H7 (cell line): ENCODE results near the gene C9orf78. TPM values are rescaled to one million over a fixed set of nuclear protein-coding genes. Genes with fewer than 3 reads are reported as not detected.

Experiments used
- DNase-seq: peaks from one replicate; pipeline ENCODE4 v3.0.0; 2012
- H3K27me3 ChIP-seq: 2 replicates; pipeline ENCODE4 v1.6.0; 2011; ENCODE audit warnings: mild to moderate bottlenecking, low read length; ENCODE audit not compliant: control insufficient read depth, insufficient read depth
- H3K36me3 ChIP-seq: replicated peaks from 2 replicates; pipeline ENCODE4 v1.5.1; 2011; ENCODE audit warnings: low read length; ENCODE audit not compliant: control insufficient read depth, insufficient read depth
- H3K4me3 ChIP-seq: 2 replicates; pipeline ENCODE4 v1.5.1; 2011; ENCODE audit warnings: low read depth, mild to moderate bottlenecking, control low read depth, low read length, moderate library complexity; ENCODE audit not compliant: insufficient read depth
- total RNA-seq: library from RNA; depleted of rRNA; stranded (reverse); fragments of >200 nt; shearing (Covaris generic); gene quantifications from 2 replicates; pipeline ENCODE4 v1.2.3, GENCODE V29; 2014

C9orf78 gene
- total RNA-seq, 1 experiment from 2014 or later: 39.7 TPM

DNA sequence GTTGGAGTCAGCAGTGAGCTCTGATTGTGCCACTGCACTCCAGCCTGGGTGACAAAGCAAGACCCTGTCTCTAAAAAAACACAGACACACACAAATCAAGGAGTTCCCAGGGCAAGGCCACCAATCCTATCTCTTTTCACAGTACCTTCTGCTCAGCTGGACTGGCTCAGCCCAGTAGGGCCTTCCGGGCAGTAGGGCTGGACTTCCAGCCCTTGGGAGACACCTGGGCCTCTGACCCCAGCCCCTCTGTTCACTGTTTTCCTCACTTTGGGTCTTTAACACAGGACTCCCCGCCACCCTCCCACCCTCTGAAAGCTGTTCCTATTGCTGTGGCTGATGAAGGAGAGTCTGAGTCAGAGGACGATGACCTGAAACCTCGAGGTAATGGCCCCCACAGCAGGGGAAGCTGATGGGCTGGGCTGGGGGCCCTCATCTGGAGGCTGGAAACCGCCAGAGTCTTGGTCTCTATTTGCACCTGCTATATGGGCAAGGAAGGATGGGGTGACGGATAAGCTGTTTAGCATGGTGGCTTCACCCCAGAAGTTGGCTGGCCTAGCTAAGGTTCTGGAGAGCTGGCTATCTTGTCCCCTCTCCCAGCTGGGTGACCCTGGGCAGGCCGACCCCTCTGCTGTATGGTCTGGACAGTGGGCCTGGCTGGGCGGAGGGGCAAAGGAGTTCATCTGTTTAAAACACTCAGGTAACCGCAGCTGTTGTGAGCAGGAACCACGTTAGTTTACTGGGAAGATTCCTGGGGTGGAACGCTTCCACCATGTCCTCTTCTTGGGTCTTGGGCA is 25.8 kb upstream of the C9orf78 start:
- no peak for DNase-seq
- H3K4me3 ChIP-seq: no peak overlapping the region
- no peaks in the 10 kb centered on the region for H3K27me3 ChIP-seq
- peaks cover 4% of the 10 kb centered on the region for H3K36me3 ChIP-seq

DNA sequence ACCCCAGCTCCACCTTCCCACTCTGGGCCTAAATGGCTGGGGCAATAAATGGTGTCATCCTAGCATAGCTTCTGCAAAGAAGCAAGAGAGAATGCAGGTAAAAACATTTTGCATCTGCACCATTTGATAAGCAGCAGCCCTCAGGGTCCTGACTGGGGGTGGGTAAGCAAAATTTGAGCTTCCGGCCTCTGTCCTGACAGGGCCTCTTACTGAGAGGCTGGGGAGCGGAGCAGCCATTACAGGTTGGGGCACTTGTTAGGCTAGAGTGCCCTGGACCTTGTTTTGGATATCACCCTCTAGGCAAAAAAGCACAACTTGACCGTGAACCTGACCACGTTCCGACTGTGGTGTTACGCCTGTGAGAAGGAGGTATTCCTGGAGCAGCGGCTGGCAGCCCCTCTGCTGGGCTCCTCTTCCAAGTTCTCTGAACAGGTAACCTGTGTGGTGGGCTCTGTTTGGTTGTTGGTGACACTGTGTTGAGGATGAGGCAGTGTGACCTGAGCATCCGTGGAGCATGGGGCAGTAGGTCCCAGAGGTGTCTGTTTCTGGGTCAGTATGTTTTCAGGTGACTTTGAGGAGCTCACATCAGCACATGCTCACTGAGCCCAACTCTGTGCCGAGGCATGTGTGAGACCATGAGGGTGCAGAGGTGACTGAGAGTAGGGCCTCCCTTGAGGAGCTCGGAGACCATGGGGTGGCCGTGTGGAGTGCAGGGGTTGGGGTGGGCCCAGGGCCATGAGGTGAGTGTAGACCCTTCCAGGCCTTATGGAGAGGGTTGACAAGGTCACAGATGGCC is 23.3 kb upstream of the C9orf78 start:
- H3K4me3 ChIP-seq: no peak overlapping the region
- DNase-seq: no peak
- no peaks in the 10 kb centered on the region for H3K27me3 ChIP-seq
- H3K36me3 ChIP-seq: peaks cover 4% of the 10 kb centered on the region

DNA sequence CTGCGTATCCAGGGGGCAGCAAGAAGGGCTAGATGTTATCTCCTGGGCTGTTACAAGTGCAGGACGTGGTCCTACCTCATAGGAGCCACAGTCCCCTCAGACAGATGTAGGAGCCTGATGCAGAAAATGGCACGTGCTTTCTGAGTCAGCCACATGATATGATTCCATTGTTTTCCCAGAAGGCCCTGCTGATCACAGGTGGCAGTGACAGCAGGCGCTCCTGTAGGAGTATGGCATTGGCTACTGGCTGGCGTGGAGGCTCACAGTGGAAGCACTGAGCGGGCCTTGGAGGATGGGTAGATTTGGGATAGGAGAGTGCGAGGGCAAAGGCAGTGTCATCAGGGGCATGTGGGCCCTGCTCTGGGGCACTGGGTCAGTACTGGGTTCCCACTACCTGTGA is 22.1 kb upstream of the C9orf78 start:
- no peaks in the 10 kb centered on the region for H3K27me3 ChIP-seq
- peak; percentile 19 for DNase-seq
- peaks cover 6% of the 10 kb centered on the region for H3K36me3 ChIP-seq
- no peak overlapping the region for H3K4me3 ChIP-seq

DNA sequence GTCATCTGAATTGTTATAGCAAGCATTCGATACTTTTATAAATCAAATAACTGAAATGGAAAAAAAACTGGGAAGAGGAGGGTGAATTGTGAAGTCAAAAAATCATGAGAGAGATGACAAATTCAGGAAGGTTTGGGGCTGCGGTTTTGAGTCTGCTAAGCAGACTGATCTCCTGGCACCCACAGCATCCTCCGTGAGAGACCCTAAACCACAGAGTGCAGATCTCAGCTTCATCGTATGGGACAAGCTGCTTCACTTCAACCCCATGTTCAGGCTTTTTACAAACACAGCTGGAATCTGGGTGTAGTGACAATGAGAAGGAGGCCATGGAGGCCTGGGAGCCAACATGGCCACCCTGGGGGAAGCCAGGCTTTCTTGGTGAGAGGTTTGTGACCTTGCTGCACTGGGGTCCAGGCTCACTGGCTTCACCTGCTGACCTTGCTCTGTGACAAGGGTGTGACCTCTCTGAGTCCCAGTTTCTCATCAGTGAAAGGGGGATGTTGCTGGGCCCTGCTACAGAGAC is 19.6 kb upstream of the C9orf78 start:
- DNase-seq: no peak
- Histone ChIP-seq H3K36me3 (peaks cover 6% of the 10 kb centered on the region), H3K4me3 (no peak overlapping the region), H3K27me3 (no peaks in the 10 kb centered on the region)

DNA sequence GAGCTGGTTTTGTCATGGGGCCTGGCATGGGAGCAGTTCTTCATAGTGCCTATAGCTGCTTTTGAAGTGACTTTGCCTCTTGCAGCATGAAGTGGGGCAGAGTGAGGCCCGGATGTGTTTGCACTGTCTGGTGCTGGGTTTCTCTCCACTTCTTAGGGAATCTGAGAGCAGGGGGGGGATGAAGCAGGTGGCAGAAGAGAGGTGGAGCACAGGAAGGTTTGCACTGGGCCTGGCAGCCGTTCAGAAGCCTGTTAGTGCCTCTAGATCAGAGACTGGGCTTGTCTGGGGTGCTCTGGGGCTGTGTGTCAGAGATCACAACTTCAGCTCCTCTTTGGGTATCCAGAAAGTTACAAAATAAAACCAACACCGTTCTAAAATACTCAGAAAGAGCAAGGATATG is 18.5 kb upstream of the C9orf78 start:
- no peaks in the 10 kb centered on the region for H3K27me3 ChIP-seq
- H3K4me3 ChIP-seq: no peak overlapping the region
- peaks cover 4% of the 10 kb centered on the region for H3K36me3 ChIP-seq
- no peak for DNase-seq

DNA sequence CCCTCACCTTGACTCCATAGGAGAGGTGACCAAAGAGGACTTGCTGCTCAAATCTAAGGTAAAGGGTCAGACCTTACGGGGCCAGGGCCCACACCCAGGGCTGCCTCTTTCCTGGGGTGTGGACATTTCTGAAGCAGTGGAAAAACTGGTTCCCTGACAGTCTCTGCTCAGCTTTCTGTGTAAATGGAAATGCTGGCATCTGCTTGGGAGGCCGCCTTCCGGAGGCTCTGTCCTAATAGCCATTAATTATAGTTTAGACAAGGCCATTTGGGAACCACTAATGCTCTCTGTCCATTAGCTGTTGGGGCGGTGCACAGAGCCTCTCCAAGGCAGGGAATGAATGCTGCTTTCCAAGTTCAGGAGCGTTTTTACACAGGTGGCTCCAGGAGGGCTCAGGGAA is 17.5 kb upstream of the C9orf78 start:
- H3K27me3 ChIP-seq: no peaks in the 10 kb centered on the region
- H3K4me3 ChIP-seq: no peak overlapping the region
- peaks cover 2% of the 10 kb centered on the region for H3K36me3 ChIP-seq
- no peak for DNase-seq

DNA sequence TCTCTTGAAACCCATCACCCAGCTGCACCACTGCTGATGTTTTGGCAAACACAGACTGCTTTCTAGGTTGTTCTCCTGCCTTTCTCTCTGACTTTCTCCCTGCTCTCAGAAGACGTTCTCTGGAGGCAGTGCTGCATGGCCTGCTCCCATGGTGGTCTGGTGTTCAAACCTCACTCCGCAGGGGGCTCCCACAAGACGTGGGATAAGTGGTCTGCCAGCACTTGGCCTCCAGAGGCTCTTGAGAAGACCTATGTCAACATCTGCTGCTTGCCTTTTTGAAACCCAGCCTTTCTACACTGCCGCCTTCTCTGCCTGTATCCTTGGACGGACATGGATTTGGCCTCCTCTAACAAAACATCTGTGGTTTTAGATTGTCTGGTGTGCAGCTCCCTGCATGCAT is 16.7 kb upstream of the C9orf78 start:
- Histone ChIP-seq H3K27me3 (no peaks in the 10 kb centered on the region), H3K4me3 (no peak overlapping the region), H3K36me3 (peaks cover 2% of the 10 kb centered on the region)
- DNase-seq: no peak

DNA sequence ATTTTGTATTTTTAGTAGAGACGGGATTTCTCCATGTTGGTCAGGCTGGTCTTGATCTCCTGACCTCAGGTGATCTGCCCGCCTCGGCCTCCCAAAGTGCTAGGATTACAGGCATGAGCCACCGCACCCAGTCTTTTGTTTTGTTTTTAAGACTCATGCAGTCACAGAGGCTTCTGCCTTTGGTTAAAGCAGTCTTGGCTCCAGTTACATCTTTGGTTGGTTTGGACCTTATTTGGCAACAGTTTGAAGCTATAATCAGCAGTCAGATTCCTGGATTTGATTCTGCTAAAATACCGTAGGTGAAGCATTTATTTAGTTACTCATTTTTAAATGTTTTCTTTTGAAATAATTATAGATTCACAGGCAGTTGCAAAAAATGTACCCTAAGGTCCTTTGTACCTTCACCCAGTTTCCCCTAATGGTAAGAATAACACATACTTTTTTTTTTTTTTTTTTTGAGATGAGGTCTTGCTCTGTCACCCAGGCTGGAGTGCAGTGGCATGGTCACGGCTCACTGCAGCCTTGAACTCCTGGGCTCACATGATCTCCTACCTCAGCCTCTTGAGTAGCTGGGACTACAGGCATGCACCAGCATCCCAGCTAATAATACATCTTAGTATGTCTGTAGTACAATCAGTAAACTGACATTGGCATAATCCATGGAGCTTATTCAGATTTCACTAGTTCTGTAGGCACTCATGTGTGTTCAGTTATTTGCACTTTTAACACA is 15.9 kb upstream of the C9orf78 start:
- Histone ChIP-seq H3K4me3 (no peak overlapping the region), H3K36me3 (peaks cover 2% of the 10 kb centered on the region), H3K27me3 (no peaks in the 10 kb centered on the region)
- no peak for DNase-seq

DNA sequence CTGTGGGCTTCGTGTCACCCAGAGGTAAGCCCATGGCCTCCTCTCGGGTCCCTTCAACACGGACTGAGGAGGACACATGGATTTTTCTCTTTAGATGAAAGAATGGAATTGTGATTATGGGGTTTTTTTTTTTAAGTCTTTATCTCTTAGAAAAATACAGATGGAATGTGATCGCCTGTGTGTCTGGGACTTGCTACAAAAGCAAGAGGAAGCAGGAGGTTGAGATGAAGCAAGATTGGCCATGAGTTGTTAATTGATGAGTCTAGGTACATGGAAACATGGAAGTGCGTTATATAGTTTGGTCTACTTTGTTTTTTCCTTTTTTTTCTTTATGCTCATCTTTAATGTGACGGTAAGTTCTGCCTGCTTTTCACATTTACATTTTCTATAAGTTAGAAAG is 14.8 kb upstream of the C9orf78 start:
- Histone ChIP-seq H3K36me3 (peaks cover 2% of the 10 kb centered on the region), H3K27me3 (no peaks in the 10 kb centered on the region), H3K4me3 (no peak overlapping the region)
- no peak for DNase-seq

DNA sequence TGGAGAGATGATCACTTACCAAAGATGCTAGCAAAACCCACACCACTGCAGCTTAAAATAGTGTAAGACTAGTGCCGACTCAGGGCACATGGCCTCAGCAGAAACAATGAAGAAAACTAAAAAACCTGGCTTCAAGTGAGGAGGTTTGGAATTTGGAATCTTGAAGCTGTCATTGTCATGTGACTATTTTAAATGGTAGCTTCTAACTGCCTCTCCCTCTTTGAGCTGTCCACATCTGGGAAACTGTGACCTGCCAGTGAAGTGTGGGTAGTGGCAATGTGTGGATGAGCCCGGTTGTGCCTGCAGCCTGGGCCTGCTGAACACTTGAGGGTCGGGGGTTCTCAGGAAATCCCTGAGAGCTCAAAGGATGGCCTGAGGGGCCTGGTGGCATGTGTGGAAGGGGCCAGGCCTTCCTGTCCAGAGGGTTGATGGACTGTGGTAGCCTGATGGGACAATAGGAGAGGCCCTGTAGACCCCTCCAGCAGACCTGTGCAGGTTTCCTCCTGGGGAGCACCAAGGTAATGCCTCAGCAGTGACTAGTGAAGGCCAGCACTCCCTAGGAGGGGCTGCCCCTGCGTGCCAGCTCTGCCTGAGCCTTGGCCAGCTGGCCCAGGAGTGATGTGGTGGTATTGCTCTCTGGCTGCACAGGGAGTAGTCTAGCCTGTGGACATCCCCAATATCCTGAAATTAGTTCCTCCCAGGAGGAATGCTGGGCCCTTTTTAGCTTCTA is 13.8 kb upstream of the C9orf78 start:
- H3K27me3 ChIP-seq: no peaks in the 10 kb centered on the region
- no peak overlapping the region for H3K4me3 ChIP-seq
- DNase-seq: no peak
- H3K36me3 ChIP-seq: peaks cover 2% of the 10 kb centered on the region

DNA sequence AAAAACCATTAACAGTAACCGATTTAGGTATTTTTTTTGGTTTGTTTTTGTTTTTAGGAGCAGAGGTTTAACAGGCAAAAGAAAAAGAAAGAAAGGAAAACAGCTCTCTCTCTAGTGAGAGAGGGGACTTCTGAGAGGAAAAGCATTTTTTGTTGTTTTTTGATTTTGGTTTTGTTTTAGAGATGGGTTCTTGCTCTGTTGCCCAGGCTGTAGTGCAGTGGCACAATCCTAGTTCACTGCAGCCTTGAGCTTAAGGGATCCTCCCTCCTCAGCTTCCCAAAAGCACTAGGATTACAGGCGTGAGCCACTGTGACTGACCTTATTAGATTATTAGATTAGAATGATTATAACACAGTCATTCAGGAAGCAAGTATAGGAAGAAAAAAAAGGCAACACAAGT is 10.3 kb upstream of the C9orf78 start:
- no peak for DNase-seq
- Histone ChIP-seq H3K4me3 (no peak overlapping the region), H3K36me3 (no peaks in the 10 kb centered on the region), H3K27me3 (no peaks in the 10 kb centered on the region)

DNA sequence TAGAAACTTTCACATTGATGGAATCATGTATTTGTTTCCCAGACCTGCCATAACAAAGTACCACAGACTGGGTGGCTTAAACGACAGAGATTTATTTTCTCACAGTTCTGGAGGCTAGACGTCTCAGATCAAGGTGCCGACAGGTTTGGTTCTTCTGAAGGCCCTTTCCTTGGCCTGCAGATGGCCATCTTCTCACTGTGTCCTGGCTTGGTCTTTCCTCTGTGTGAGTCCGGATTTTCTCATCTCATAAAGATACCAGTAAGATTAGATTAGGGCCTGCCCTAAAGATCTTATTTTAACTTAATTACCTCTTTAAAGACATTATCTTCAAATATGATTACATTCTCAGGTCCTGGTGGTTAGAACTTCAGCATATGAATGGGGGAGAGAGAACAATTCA is 6.0 kb upstream of the C9orf78 start:
- Histone ChIP-seq H3K4me3 (no peak overlapping the region), H3K27me3 (no peaks in the 10 kb centered on the region), H3K36me3 (no peaks in the 10 kb centered on the region; the same call in 1 of the 2 replicates)
- no peak for DNase-seq

DNA sequence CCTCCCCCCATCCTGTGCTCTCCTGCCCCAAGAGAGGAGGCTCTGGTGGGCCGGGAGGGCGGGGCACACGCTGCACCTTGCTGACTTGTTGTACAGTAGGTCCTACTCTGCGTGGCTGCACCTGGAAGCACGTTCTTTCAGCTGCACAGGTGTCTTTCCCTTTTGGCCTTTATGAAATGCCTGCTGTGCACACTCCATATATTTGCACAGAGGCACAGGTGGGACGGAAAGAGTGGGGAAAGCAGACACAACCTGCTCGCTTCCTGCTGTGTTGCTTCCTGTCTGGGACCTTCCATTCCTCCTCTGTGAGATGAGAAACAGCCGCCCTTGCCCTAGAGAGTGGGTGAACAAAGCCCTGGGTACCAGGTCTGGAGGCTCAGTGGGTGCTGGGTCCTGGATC is 5.0 kb upstream of the C9orf78 start:
- Histone ChIP-seq H3K36me3 (no peaks in the 10 kb centered on the region; the same call in 1 of the 2 replicates), H3K27me3 (no peaks in the 10 kb centered on the region), H3K4me3 (no peak overlapping the region)
- no peak for DNase-seq
